ENCODE measurements around the gene MATN1. TPM values are rescaled to one million over a fixed set of nuclear protein-coding genes. Genes with fewer than 3 reads are reported as not detected.

MATN1 gene
- total RNA-seq, 1 donor from 2014 or later, result 0.47 TPM

DNA sequence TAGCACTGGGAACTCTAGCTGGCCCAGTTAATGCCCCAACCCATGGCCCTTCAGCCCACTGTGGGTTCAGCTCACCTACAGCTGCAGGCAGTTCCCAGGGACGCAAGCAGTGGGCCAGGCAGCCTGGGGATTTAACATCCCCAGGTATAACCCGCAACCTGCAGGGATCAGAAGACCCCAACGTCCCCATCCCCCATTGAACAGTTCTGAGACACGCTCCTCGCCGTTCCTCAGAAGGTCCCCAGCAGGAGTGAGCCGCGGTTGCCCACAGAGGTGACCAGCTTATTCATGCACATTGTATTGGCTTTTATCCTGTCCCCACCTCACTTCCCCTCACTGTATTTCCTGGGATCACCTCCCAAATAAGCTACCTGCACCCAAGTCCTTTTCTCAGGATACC lies 5.0 kb upstream of the MATN1 start:
- DNase-seq (ENCODE audit: low spot score), result no peak
- Mint-ChIP-seq H3K4me1 (ENCODE audit: low read depth) (peaks cover 8% of the 10 kb centered on the region), H3K27me3 (ENCODE audit: low read depth) (no peaks in the 10 kb centered on the region), H3K36me3 (ENCODE audit: low read depth) (peaks cover 4% of the 10 kb centered on the region), H3K27ac (ENCODE audit: unreplicated experiment) (no peak overlapping the region), H3K9me3 (ENCODE audit: low read depth) (no peaks in the 10 kb centered on the region), H3K4me3 (ENCODE audit: unreplicated experiment) (no peak overlapping the region)
- TF ChIP-seq, protein P1, sequence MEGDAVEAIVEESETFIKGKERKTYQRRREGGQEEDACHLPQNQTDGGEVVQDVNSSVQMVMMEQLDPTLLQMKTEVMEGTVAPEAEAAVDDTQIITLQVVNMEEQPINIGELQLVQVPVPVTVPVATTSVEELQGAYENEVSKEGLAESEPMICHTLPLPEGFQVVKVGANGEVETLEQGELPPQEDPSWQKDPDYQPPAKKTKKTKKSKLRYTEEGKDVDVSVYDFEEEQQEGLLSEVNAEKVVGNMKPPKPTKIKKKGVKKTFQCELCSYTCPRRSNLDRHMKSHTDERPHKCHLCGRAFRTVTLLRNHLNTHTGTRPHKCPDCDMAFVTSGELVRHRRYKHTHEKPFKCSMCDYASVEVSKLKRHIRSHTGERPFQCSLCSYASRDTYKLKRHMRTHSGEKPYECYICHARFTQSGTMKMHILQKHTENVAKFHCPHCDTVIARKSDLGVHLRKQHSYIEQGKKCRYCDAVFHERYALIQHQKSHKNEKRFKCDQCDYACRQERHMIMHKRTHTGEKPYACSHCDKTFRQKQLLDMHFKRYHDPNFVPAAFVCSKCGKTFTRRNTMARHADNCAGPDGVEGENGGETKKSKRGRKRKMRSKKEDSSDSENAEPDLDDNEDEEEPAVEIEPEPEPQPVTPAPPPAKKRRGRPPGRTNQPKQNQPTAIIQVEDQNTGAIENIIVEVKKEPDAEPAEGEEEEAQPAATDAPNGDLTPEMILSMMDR (IDR thresholded peaks at IDR 0.05), result no peak

DNA sequence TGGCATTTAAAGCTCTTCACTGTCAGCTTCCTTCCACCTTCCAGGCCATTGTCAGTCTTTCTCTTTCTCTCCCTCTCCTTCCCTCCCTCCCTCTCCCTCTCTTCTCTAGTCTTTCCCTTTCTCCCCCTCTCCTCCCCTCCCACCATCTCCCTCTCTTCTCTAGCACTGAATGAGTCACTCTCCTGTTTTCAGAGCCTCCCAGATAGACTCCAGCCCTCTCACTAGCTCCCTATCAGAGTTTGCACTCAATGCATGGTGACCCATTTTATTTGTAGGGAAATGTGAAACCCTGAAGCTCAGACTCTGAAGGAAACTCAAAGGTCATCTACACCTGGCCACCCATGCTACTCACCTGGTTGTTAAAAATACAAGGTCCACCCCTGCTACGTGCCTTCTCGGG lies 4.4 kb upstream of the MATN1 start:
- H3K27me3 Mint-ChIP-seq (ENCODE audit: low read depth), result no peaks in the 10 kb centered on the region
- TF ChIP-seq, protein P1 (IDR thresholded peaks at IDR 0.05), result no peak
- no peaks in the 10 kb centered on the region for H3K9me3 Mint-ChIP-seq (ENCODE audit: low read depth)
- peaks cover 8% of the 10 kb centered on the region for H3K4me1 Mint-ChIP-seq (ENCODE audit: low read depth)
- peak overlapping the region; percentile 4 for H3K27ac Mint-ChIP-seq (ENCODE audit: unreplicated experiment)
- peaks cover 4% of the 10 kb centered on the region for H3K36me3 Mint-ChIP-seq (ENCODE audit: low read depth)
- no peak for DNase-seq (ENCODE audit: low spot score)
- no peak overlapping the region for H3K4me3 Mint-ChIP-seq (ENCODE audit: unreplicated experiment)

DNA sequence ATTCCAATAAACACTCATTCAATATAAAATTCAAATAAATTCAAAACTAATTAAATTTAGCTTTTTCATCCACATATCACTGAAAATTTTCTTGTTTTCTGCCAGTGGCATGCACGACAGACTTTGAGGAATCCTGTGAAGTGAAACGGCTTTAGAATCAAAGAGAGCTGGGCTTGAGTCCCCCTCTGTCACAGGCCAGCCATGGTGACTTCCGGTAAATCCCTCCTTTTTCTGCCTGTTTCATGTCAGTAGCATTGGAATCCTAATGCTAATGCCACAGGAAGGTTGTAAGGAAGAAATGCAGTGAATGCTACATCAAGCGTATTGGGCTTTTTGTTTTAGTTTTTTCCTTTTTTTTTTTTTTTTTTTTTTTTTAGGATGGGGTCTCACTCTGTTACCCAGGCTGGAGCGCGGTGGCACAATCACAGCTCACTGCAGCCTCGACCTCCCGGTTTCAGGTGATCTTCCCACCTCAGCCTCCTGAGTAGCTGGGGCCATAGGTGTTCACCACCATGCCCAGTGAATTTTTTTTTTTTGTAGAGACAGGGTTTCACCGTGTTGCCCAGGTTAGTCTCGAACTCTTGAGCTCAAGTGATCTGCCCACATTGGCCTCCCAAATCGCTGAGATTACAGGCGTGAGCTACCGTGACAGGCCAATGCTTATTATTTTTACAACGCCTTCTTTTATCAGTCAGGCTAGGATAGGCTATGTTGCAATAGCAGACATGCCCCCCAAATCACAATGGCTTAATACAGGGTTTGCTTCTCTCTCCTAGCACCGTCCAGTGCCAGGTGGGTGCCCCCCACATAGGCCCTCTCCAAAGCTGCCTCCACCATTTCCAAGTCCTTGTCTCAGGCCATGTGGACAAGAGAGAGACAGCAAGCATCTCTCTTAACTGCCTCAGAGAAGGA lies 3.6 kb upstream of the MATN1 start:
- TF ChIP-seq, protein P1 (IDR thresholded peaks at IDR 0.05), result no peak
- Mint-ChIP-seq H3K27me3 (ENCODE audit: low read depth) (no peaks in the 10 kb centered on the region), H3K4me1 (ENCODE audit: low read depth) (peaks cover 8% of the 10 kb centered on the region), H3K9me3 (ENCODE audit: low read depth) (no peaks in the 10 kb centered on the region), H3K36me3 (ENCODE audit: low read depth) (peaks cover 4% of the 10 kb centered on the region), H3K27ac (ENCODE audit: unreplicated experiment) (no peak overlapping the region), H3K4me3 (ENCODE audit: unreplicated experiment) (no peak overlapping the region)
- DNase-seq (ENCODE audit: low spot score), result no peak

DNA sequence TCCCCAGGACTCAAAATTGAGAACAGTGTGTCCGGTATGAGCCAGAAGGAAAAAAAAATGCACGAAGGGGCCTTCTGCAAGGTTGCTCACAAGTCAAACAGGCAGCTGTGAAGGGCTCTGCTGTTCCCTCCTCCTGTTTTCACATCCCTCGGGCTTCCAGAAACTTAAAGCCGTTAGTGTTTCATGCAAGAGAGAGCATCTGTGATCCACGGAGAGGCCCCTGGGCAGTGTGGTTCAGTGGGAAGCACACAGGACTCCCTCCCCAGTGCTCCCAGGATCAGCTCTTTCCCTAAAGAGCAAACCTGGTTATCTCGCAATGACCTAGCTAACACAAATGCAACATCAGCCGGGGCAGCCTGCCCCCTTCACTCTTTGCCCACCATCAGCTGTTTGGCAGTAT lies 2.9 kb upstream of the MATN1 start:
- peaks cover 4% of the 10 kb centered on the region for H3K36me3 Mint-ChIP-seq (ENCODE audit: low read depth)
- peaks cover 8% of the 10 kb centered on the region for H3K4me1 Mint-ChIP-seq (ENCODE audit: low read depth)
- no peak overlapping the region for H3K27ac Mint-ChIP-seq (ENCODE audit: unreplicated experiment)
- H3K4me3 Mint-ChIP-seq (ENCODE audit: unreplicated experiment), result no peak overlapping the region
- H3K9me3 Mint-ChIP-seq (ENCODE audit: low read depth), result no peaks in the 10 kb centered on the region
- peak; percentile 37 for DNase-seq (ENCODE audit: low spot score)
- TF ChIP-seq, protein P1 (IDR thresholded peaks at IDR 0.05), result no peak
- H3K27me3 Mint-ChIP-seq (ENCODE audit: low read depth), result no peaks in the 10 kb centered on the region

DNA sequence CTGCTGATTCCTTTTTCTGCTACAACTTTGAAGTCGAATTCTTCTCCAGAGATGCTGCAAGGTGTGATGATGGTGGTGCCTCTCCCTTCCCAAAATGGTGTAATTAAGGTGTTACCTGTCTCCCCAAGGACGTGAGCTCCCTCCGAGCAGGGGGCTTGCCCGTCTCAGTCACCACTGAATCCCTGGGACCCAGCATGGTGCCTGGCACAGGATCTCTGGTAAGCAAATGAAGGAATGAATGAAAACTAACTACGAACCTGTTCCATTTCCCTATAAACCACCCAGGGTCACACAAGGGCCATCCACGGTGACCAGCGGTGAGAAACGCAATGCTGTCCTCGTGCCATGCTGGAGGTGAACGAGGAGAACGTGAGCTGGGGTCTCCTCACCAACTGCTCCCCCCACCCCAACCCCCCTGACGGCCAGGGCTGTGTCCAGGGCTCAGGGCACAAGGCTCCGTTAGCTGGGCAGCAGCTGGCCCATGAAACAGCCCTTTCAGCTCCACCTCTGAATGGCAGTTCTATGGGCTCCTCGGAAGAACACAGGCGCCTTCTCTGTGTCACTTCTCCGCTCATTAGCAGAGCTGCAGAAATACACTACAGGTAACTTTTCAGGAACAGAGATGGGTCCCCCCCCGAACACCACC lies 2.2 kb upstream of the MATN1 start:
- no peaks in the 10 kb centered on the region for H3K9me3 Mint-ChIP-seq (ENCODE audit: low read depth)
- H3K4me1 Mint-ChIP-seq (ENCODE audit: low read depth), result peaks cover 8% of the 10 kb centered on the region
- TF ChIP-seq, protein P1 (IDR thresholded peaks at IDR 0.05), result no peak
- peaks cover 4% of the 10 kb centered on the region for H3K36me3 Mint-ChIP-seq (ENCODE audit: low read depth)
- H3K27me3 Mint-ChIP-seq (ENCODE audit: low read depth), result no peaks in the 10 kb centered on the region
- no peak overlapping the region for H3K27ac Mint-ChIP-seq (ENCODE audit: unreplicated experiment)
- no peak overlapping the region for H3K4me3 Mint-ChIP-seq (ENCODE audit: unreplicated experiment)
- DNase-seq (ENCODE audit: low spot score), result peak; percentile 52
